Uterus (tissue), 4 donors: ENCODE data around the gene CREB3L1. TPM values are rescaled to one million over a fixed set of nuclear protein-coding genes. Genes with fewer than 3 reads are reported as not detected.

Experiments
- DNase-seq, 2 donors: peaks; one replicate each; pipeline ENCODE4 v3.0.0-alpha.2; 2019 to 2020
- H3K27ac ChIP-seq, 2 donors: fragments of 200-600 bp; sonication (generic); 1 replicate in 1 of 2; 2 replicates in 1 of 2; pipeline ENCODE4 v1.5.1; 2016 to 2018
- H3K27me3 ChIP-seq, 2 donors: fragments of 200-600 bp; sonication (generic); one replicate each; pipeline ENCODE4 v1.5.1; 2018 to 2019; ENCODE audit warnings: control low read depth in 1 of 2
- H3K36me3 ChIP-seq, 2 donors: fragments of 200-600 bp; sonication (generic); one replicate each; pipeline ENCODE4 v1.5.1; 2019; ENCODE audit warnings: control low read depth in 1 of 2
- H3K4me1 ChIP-seq, 2 donors: fragments of 200-600 bp; sonication (generic); one replicate each; pipeline ENCODE4 v1.5.1; 2018 to 2019; ENCODE audit warnings: control low read depth in 1 of 2
- H3K4me3 ChIP-seq, 2 donors: fragments of 200-600 bp; sonication (generic); 1 replicate in 1 of 2; 2 replicates in 1 of 2; pipeline ENCODE4 v1.5.1; 2018 to 2019; ENCODE audit warnings: mild to moderate bottlenecking in 1 of 2
- H3K9me3 ChIP-seq, 2 donors: fragments of 200-600 bp; sonication (generic); one replicate each; pipeline ENCODE4 v1.5.1; 2019; ENCODE audit warnings: control low read depth in 1 of 2
- POLR2A ChIP-seq, 2 donors: fragments of 450-650 bp; IDR thresholded peaks; one replicate each; pipeline ENCODE4 v1.6.1; 2016; ENCODE audit warnings: antibody characterized with exemption in 2 of 2, mild to moderate bottlenecking in 1 of 2, moderate library complexity in 1 of 2
- intact Hi-C: fragments of 100-400 bp; cut with DNase I; formaldehyde crosslinking; loops from one replicate; pipeline ENCODE4 v1.15.1; 2023; ENCODE audit warnings: low total_unique reads
- total RNA-seq, 4 donors: library from RNA; depleted of rRNA in 3 of 4; stranded (reverse); fragments of >200 nt in 3 of 4; gene quantifications; one replicate each; pipeline versions ENCODE4 v1.1.0 to v1.2.4, GENCODE V29; 2014 to 2023
- TF ChIP-seq, protein P1 (sequence below), 4 experiments: fragments of 200-600 bp in 2 of 4; fragments of 450-650 bp in 2 of 4; sonication (generic) in 2 of 4; IDR thresholded peaks; one replicate each; pipeline ENCODE4 v1.5.1; 2016 to 2019; ENCODE audit warnings: antibody characterized with exemption in 4 of 4, mild to moderate bottlenecking in 2 of 4, moderate library complexity in 1 of 4
- donor health status: DM: yes; HTN: yes; CAD: no.

Gene CREB3L1
- total RNA-seq, 4 donors from 2014 or later, result 2.0 to 20.8 (median 14.8) TPM; not detected in 1

DNA sequence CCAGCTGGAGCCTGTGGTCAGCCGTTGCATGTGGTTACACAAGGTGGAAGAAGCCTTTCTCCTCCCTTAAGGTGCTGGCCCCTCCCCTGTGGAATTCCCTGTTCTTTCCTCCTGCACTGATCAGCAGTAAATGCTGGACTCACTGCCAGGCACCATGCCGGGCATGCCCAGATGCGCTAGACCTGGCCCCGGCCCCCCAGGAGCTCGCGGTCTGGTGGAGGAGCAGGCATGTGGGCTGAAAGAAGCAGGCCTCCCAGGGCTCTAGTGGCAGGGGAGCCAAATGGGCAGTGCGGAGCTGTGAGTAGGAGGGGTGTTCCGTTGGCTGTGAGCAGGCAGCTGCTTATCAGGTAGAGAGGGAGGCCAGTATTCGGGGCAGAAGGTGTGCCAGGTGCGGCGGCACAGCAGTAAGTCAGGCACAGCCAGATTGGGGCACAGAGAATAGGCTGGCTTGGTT is 80.0 kb downstream of the CREB3L1 start:
- Histone ChIP-seq H3K27ac (no peak overlapping the region), H3K4me1 (peaks cover 0 to 7% of the 10 kb centered on the region in 2 donors), H3K36me3 (no peaks in the 10 kb centered on the region), H3K4me3 (no peak overlapping the region), H3K9me3 (no peaks in the 10 kb centered on the region), H3K27me3 (no peaks in the 10 kb centered on the region)
- no peak for DNase-seq
- TF ChIP-seq POLR2A (IDR thresholded peaks at IDR 0.05), result no peak
- TF ChIP-seq, protein P1, sequence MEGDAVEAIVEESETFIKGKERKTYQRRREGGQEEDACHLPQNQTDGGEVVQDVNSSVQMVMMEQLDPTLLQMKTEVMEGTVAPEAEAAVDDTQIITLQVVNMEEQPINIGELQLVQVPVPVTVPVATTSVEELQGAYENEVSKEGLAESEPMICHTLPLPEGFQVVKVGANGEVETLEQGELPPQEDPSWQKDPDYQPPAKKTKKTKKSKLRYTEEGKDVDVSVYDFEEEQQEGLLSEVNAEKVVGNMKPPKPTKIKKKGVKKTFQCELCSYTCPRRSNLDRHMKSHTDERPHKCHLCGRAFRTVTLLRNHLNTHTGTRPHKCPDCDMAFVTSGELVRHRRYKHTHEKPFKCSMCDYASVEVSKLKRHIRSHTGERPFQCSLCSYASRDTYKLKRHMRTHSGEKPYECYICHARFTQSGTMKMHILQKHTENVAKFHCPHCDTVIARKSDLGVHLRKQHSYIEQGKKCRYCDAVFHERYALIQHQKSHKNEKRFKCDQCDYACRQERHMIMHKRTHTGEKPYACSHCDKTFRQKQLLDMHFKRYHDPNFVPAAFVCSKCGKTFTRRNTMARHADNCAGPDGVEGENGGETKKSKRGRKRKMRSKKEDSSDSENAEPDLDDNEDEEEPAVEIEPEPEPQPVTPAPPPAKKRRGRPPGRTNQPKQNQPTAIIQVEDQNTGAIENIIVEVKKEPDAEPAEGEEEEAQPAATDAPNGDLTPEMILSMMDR (IDR thresholded peaks at IDR 0.05), result no peak
- intact Hi-C loops, result no loop called here

DNA sequence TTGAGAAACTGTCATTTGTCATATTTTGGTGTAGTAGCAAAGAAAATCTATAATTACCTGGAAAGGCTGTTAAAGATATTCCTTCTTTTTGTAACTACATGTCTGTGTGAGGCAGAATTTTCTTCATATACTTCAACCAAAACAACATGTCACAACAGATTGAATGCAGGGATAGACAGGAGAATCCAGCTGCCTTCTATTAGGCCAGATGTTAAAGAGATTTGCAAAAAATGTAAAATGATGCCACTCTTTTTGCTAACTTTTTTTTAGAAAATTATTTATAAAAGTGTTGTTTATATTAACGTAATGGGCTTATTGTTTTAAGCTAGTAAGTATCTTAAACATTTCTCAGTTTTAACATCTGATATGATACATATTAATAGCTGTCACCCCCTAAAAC is 82.5 kb downstream of the CREB3L1 start:
- Histone ChIP-seq H3K36me3 (no peaks in the 10 kb centered on the region), H3K9me3 (no peaks in the 10 kb centered on the region), H3K27ac (no peak overlapping the region), H3K27me3 (no peaks in the 10 kb centered on the region), H3K4me3 (no peak overlapping the region), H3K4me1 (peaks cover 0 to 7% of the 10 kb centered on the region in 2 donors)
- no peak for DNase-seq
- TF ChIP-seq, protein P1 (IDR thresholded peaks at IDR 0.05), result no peak
- no peak for TF ChIP-seq POLR2A (IDR thresholded peaks at IDR 0.05)
- intact Hi-C loops, result no loop called here

DNA sequence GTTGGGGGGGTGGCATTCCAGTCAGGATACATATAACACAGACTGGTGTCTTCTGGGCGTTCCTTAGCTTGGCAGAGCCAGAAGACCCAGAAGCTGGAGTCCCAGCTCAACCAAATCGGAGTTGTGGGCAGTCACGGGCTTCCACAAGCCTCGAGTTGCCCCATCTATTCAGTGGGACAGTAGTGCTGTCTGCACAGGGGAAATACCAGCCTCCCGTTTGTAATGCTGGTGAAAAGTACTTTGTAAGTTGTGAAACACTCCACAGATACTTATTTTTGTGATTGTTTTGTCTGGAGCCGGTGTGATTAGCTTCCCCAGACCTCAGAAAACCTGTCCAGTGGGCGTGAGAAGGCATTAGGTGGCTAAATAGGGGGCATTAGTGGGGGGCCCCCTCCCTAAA is 83.4 kb downstream of the CREB3L1 start:
- Histone ChIP-seq H3K27ac (peak overlapping the region; percentile 58 to 67), H3K9me3 (no peaks in the 10 kb centered on the region), H3K36me3 (no peaks in the 10 kb centered on the region), H3K4me1 (peaks cover 0 to 7% of the 10 kb centered on the region in 2 donors), H3K4me3 (no peak overlapping the region), H3K27me3 (no peaks in the 10 kb centered on the region)
- TF ChIP-seq POLR2A (IDR thresholded peaks at IDR 0.05), result no peak
- TF ChIP-seq, protein P1 (IDR thresholded peaks at IDR 0.05), result no peak
- intact Hi-C loops, result no loop called here
- DNase-seq, result no peak

DNA sequence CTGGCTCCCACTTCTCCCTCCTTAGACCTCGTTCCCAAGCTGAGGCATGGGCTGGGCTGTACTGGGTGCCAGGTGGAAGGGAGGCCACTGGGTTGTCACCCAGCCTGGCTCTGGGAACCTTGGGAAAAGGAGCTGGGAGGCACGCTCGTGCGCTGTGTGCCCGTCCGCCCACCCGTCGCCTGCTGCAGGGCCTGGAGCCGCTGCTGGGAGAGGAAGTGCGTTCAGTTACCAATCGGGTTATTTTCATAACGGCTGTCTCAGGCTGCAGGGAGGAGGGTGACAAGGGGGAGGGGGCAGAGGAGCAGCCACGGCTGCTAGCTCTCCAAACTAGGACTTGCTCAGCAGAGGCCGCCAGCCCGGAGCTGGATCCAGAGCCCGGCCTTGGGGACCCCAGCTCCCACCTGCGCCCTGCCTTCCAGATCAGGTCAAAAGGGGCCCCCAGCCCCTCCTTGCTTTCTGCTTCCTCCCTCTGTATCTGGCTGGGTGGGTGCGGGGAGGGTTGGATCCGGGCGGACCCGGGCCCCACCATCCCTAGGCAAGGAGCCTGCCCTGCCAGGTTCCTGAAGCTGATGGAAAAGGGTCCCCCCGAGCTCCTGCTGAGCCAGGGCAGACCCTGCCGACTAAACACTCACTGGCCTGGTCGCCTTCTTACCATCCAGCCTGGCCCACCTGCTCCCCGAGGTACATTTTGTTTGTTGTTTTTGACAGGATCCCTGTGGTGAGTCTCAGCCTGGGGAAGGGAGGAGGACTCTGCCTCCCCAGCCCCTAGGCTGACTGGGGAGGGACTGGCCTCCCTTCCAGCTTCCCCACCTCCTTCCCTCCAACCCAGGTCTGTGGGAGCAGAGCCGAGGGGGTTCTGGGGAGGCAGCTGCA is 84.1 kb downstream of the CREB3L1 start:
- H3K9me3 ChIP-seq, result no peaks in the 10 kb centered on the region
- peaks cover 0 to 7% of the 10 kb centered on the region in 2 donors for H3K4me1 ChIP-seq
- H3K36me3 ChIP-seq, result no peaks in the 10 kb centered on the region
- H3K27ac ChIP-seq, result peak overlapping the region; percentile 58 to 67
- H3K27me3 ChIP-seq, result no peaks in the 10 kb centered on the region
- intact Hi-C loops, result no loop called here
- no peak overlapping the region for H3K4me3 ChIP-seq
- TF ChIP-seq, protein P1 (IDR thresholded peaks at IDR 0.05), result no peak
- TF ChIP-seq POLR2A (IDR thresholded peaks at IDR 0.05), result no peak
- DNase-seq, result no peak
